ENCODE results near the gene BBOX1.
"Not testable (repeated sequence)": the region's sequence is repeated elsewhere in the genome, so short reads cannot be mapped to it uniquely, and the experiment has no call there.

BBOX1 gene

GRCh38 chr11:27087432-27087831 is 46.8 kb downstream of the BBOX1 start:
- no peaks in the 10 kb centered on the region for H3K36me3 ChIP-seq (ENCODE audit: control insufficient read depth in 1 of 2, insufficient read depth in 2 of 2, low read length in 2 of 2)
- H3K27me3 ChIP-seq (ENCODE audit: low read depth, low read length): no peaks in the 10 kb centered on the region
- H3K27ac ChIP-seq (ENCODE audit: low read length): no peak overlapping the region
- H3K9me3 ChIP-seq (ENCODE audit: control insufficient read depth in 1 of 2, low read length in 2 of 2): no peaks in the 10 kb centered on the region
- no peak overlapping the region for H3K4me3 ChIP-seq (ENCODE audit: low read depth in 1 of 2, low read length in 2 of 2)
- peaks cover 0 to 3% of the 10 kb centered on the region in 2 donors for H3K4me1 ChIP-seq (ENCODE audit: control insufficient read depth in 1 of 2, insufficient read depth in 2 of 2, low read length in 2 of 2)

GRCh38 chr11:27088353-27088752 is 47.7 kb downstream of the BBOX1 start:
- Histone ChIP-seq H3K36me3 (ENCODE audit: control insufficient read depth in 1 of 2, insufficient read depth in 2 of 2, low read length in 2 of 2) (no peaks in the 10 kb centered on the region), H3K27me3 (ENCODE audit: low read depth, low read length) (no peaks in the 10 kb centered on the region), H3K27ac (ENCODE audit: low read length) (no peak overlapping the region), H3K9me3 (ENCODE audit: control insufficient read depth in 1 of 2, low read length in 2 of 2) (no peaks in the 10 kb centered on the region), H3K4me3 (ENCODE audit: low read depth in 1 of 2, low read length in 2 of 2) (no peak overlapping the region), H3K4me1 (ENCODE audit: control insufficient read depth in 1 of 2, insufficient read depth in 2 of 2, low read length in 2 of 2) (peaks cover 0 to 3% of the 10 kb centered on the region in 2 donors)

- Histone ChIP-seq H3K27ac (ENCODE audit: low read length) (no peak overlapping the region), H3K27me3 (ENCODE audit: low read depth, low read length) (no peaks in the 10 kb centered on the region), H3K9me3 (ENCODE audit: control insufficient read depth in 1 of 2, low read length in 2 of 2) (no peaks in the 10 kb centered on the region), H3K4me3 (ENCODE audit: low read depth in 1 of 2, low read length in 2 of 2) (no peak overlapping the region), H3K4me1 (ENCODE audit: control insufficient read depth in 1 of 2, insufficient read depth in 2 of 2, low read length in 2 of 2) (peaks cover 0 to 3% of the 10 kb centered on the region in 2 donors), H3K36me3 (ENCODE audit: control insufficient read depth in 1 of 2, insufficient read depth in 2 of 2, low read length in 2 of 2) (no peaks in the 10 kb centered on the region)
Measured at GRCh38 chr11:27089746-27090145, 49.1 kb downstream of the BBOX1 start.

GRCh38 chr11:27090357-27090948 is 49.8 kb downstream of the BBOX1 start:
- not testable (repeated sequence) for H3K27ac ChIP-seq (ENCODE audit: low read length); H3K4me1 ChIP-seq (ENCODE audit: control insufficient read depth in 1 of 2, insufficient read depth in 2 of 2, low read length in 2 of 2); H3K4me3 ChIP-seq (ENCODE audit: low read depth in 1 of 2, low read length in 2 of 2); H3K27me3 ChIP-seq (ENCODE audit: low read depth, low read length); H3K9me3 ChIP-seq (ENCODE audit: control insufficient read depth in 1 of 2, low read length in 2 of 2); H3K36me3 ChIP-seq (ENCODE audit: control insufficient read depth in 1 of 2, insufficient read depth in 2 of 2, low read length in 2 of 2)

- no peak overlapping the region for H3K4me3 ChIP-seq (ENCODE audit: low read depth in 1 of 2, low read length in 2 of 2)
- H3K4me1 ChIP-seq (ENCODE audit: control insufficient read depth in 1 of 2, insufficient read depth in 2 of 2, low read length in 2 of 2): no peaks in the 10 kb centered on the region
- H3K27me3 ChIP-seq (ENCODE audit: low read depth, low read length): no peaks in the 10 kb centered on the region
- H3K36me3 ChIP-seq (ENCODE audit: control insufficient read depth in 1 of 2, insufficient read depth in 2 of 2, low read length in 2 of 2): no peaks in the 10 kb centered on the region
- no peak overlapping the region for H3K27ac ChIP-seq (ENCODE audit: low read length)
- no peaks in the 10 kb centered on the region for H3K9me3 ChIP-seq (ENCODE audit: control insufficient read depth in 1 of 2, low read length in 2 of 2)
Measured at GRCh38 chr11:27094120-27094519, 53.5 kb downstream of the BBOX1 start.

- Histone ChIP-seq H3K4me3 (ENCODE audit: low read depth in 1 of 2, low read length in 2 of 2) (no peak overlapping the region), H3K9me3 (ENCODE audit: control insufficient read depth in 1 of 2, low read length in 2 of 2) (no peaks in the 10 kb centered on the region), H3K27me3 (ENCODE audit: low read depth, low read length) (no peaks in the 10 kb centered on the region), H3K4me1 (ENCODE audit: control insufficient read depth in 1 of 2, insufficient read depth in 2 of 2, low read length in 2 of 2) (no peaks in the 10 kb centered on the region), H3K36me3 (ENCODE audit: control insufficient read depth in 1 of 2, insufficient read depth in 2 of 2, low read length in 2 of 2) (no peaks in the 10 kb centered on the region), H3K27ac (ENCODE audit: low read length) (no peak overlapping the region)
Measured at GRCh38 chr11:27095059-27095458, 54.4 kb downstream of the BBOX1 start.

- no peaks in the 10 kb centered on the region for H3K9me3 ChIP-seq (ENCODE audit: control insufficient read depth in 1 of 2, low read length in 2 of 2)
- no peaks in the 10 kb centered on the region for H3K36me3 ChIP-seq (ENCODE audit: control insufficient read depth in 1 of 2, insufficient read depth in 2 of 2, low read length in 2 of 2)
- H3K4me1 ChIP-seq (ENCODE audit: control insufficient read depth in 1 of 2, insufficient read depth in 2 of 2, low read length in 2 of 2): no peaks in the 10 kb centered on the region
- no peaks in the 10 kb centered on the region for H3K27me3 ChIP-seq (ENCODE audit: low read depth, low read length)
- no peak overlapping the region for H3K4me3 ChIP-seq (ENCODE audit: low read depth in 1 of 2, low read length in 2 of 2)
- no peak overlapping the region for H3K27ac ChIP-seq (ENCODE audit: low read length)
Measured at GRCh38 chr11:27095887-27096286, 55.3 kb downstream of the BBOX1 start.

GRCh38 chr11:27097551-27097950 is 56.9 kb downstream of the BBOX1 start:
- no peak overlapping the region for H3K27ac ChIP-seq (ENCODE audit: low read length)
- no peaks in the 10 kb centered on the region for H3K36me3 ChIP-seq (ENCODE audit: control insufficient read depth in 1 of 2, insufficient read depth in 2 of 2, low read length in 2 of 2)
- H3K4me3 ChIP-seq (ENCODE audit: low read depth in 1 of 2, low read length in 2 of 2): no peak overlapping the region
- no peaks in the 10 kb centered on the region for H3K4me1 ChIP-seq (ENCODE audit: control insufficient read depth in 1 of 2, insufficient read depth in 2 of 2, low read length in 2 of 2)
- H3K27me3 ChIP-seq (ENCODE audit: low read depth, low read length): no peaks in the 10 kb centered on the region
- no peaks in the 10 kb centered on the region for H3K9me3 ChIP-seq (ENCODE audit: control insufficient read depth in 1 of 2, low read length in 2 of 2)

GRCh38 chr11:27100534-27100933 is 59.9 kb downstream of the BBOX1 start:
- Histone ChIP-seq H3K9me3 (ENCODE audit: control insufficient read depth in 1 of 2, low read length in 2 of 2) (no peaks in the 10 kb centered on the region), H3K4me3 (ENCODE audit: low read depth in 1 of 2, low read length in 2 of 2) (no peak overlapping the region), H3K4me1 (ENCODE audit: control insufficient read depth in 1 of 2, insufficient read depth in 2 of 2, low read length in 2 of 2) (no peaks in the 10 kb centered on the region), H3K27ac (ENCODE audit: low read length) (no peak overlapping the region), H3K27me3 (ENCODE audit: low read depth, low read length) (no peaks in the 10 kb centered on the region), H3K36me3 (ENCODE audit: control insufficient read depth in 1 of 2, insufficient read depth in 2 of 2, low read length in 2 of 2) (no peaks in the 10 kb centered on the region)

- Histone ChIP-seq H3K4me1 (ENCODE audit: control insufficient read depth in 1 of 2, insufficient read depth in 2 of 2, low read length in 2 of 2) (no peaks in the 10 kb centered on the region), H3K9me3 (ENCODE audit: control insufficient read depth in 1 of 2, low read length in 2 of 2) (no peaks in the 10 kb centered on the region), H3K36me3 (ENCODE audit: control insufficient read depth in 1 of 2, insufficient read depth in 2 of 2, low read length in 2 of 2) (no peaks in the 10 kb centered on the region), H3K4me3 (ENCODE audit: low read depth in 1 of 2, low read length in 2 of 2) (no peak overlapping the region), H3K27ac (ENCODE audit: low read length) (no peak overlapping the region), H3K27me3 (ENCODE audit: low read depth, low read length) (no peaks in the 10 kb centered on the region)
Measured at GRCh38 chr11:27107548-27107947, 66.9 kb downstream of the BBOX1 start.

- H3K36me3 ChIP-seq (ENCODE audit: control insufficient read depth in 1 of 2, insufficient read depth in 2 of 2, low read length in 2 of 2): no peaks in the 10 kb centered on the region
- H3K4me1 ChIP-seq (ENCODE audit: control insufficient read depth in 1 of 2, insufficient read depth in 2 of 2, low read length in 2 of 2): no peaks in the 10 kb centered on the region
- no peaks in the 10 kb centered on the region for H3K9me3 ChIP-seq (ENCODE audit: control insufficient read depth in 1 of 2, low read length in 2 of 2)
- no peaks in the 10 kb centered on the region for H3K27me3 ChIP-seq (ENCODE audit: low read depth, low read length)
- no peak overlapping the region for H3K27ac ChIP-seq (ENCODE audit: low read length)
- H3K4me3 ChIP-seq (ENCODE audit: low read depth in 1 of 2, low read length in 2 of 2): no peak overlapping the region
Measured at GRCh38 chr11:27108809-27109208, 68.2 kb downstream of the BBOX1 start.

- Histone ChIP-seq H3K27ac (ENCODE audit: low read length) (no peak overlapping the region), H3K9me3 (ENCODE audit: control insufficient read depth in 1 of 2, low read length in 2 of 2) (no peaks in the 10 kb centered on the region), H3K27me3 (ENCODE audit: low read depth, low read length) (no peaks in the 10 kb centered on the region), H3K4me1 (ENCODE audit: control insufficient read depth in 1 of 2, insufficient read depth in 2 of 2, low read length in 2 of 2) (no peaks in the 10 kb centered on the region), H3K4me3 (ENCODE audit: low read depth in 1 of 2, low read length in 2 of 2) (no peak overlapping the region), H3K36me3 (ENCODE audit: control insufficient read depth in 1 of 2, insufficient read depth in 2 of 2, low read length in 2 of 2) (no peaks in the 10 kb centered on the region)
Measured at GRCh38 chr11:27111896-27112295, 71.3 kb downstream of the BBOX1 start.

Measured in muscle layer of duodenum (tissue), 2 donors.